GM19328 (cell line): ENCODE measurements around the gene PARP14.
"Not testable (repeated sequence)": the region's sequence is repeated elsewhere in the genome, so short reads cannot be mapped to it uniquely, and the experiment has no call there.

Source experiments
- ATAC-seq: cut with Tn5 transposase; IDR thresholded peaks from one replicate; pipeline ENCODE4 v1.9.1; 2021; ENCODE audit warnings: mild to moderate bottlenecking, moderate library complexity; ENCODE audit not compliant: unreplicated experiment

The PARP14 gene

DNA sequence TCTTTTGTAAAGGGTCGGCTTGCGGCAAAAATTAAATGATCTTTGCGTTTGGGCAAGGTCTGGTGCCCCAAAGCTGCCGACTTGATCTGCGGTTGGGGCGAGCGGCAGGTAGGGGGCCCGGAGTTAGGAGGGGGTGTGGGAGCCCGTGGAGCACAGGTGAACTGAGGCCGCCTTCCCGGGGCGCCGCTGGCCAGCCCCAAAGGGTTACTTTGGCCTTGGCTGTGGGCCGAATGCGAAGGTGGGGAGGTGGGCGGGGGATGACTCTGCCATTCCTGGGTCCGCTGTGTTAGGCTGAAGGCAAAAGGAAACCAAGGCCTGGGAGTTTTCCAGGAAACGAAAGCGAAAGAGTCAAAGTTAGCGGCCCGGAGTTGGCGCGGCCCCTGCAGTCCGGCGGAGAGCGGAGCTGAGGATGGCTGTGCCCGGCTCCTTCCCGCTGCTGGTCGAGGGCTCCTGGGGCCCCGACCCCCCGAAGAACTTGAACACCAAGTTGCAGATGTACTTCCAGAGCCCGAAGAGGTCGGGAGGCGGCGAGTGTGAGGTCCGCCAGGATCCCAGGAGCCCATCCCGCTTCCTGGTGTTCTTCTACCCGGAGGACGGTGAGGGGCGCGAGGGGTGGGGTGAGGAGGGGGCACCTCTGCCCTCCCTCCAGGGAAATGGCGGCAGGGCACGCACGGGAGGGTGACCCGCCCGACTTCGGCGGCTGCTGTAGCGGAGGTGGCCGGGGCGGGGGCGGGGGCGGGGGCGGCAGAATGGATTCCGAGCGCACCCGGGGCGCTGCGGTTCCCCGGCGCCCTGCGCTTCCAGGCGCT, at the start of gene PARP14:
Gene PARP14 (plus strand): TSS at position 365 of the 809 bp plus-strand sequence. CDS start 45 bp downstream, at position 410.
- no peak for ATAC-seq

GRCh38 chr3:122635789-122636188, 44.9 kb upstream of the PARP14 start:
- ATAC-seq: no peak

GRCh38 chr3:122636697-122637096, 43.9 kb upstream of the PARP14 start:
- no peak for ATAC-seq

- no peak for ATAC-seq
These were observed 40.1 kb upstream of the PARP14 start for GRCh38 chr3:122640437-122640999.

GRCh38 chr3:122642935-122643334, 37.7 kb upstream of the PARP14 start:
- peak; percentile 82 for ATAC-seq

DNA sequence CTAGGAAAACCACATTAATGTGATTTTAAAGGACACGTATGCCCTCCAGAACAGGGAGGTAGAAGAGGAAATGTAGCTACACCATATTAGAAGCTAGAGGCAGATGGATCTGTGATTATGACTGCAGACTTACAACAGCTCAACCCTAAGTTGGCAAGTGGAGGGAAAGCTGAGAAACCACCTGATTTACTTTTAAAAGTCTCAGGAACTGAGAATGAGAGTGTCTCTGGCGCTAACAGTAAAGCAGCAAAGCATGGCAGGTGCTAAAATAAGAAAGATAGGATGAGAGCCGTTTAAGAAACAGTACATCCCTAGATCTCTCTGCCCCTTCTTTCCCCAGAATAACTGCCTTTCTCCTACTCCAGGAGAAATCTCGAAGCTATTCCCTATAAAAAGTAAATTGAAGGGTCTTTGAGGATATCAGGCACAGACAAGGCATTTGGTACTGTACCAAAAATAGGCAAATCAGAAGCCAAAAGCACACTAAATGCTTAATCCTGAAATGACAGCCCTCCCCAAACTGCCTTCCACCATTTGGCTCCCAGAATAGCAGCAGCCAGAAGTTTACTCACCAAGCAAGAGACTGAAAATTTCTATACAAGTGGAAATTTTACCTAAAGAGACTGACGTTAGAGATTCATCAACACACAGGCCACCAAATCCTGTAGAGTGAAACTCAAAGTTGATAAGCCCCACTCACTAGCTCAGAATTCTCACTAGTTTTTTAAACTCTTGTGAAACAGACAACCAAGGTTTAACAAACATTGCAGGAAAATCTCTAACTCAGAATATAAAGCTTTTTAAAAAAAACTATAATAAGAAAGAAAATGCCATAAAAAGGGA, 34.3 kb upstream of the PARP14 start:
- no peak for ATAC-seq

- ATAC-seq: not testable (repeated sequence)
These were observed 29.3 kb upstream of the PARP14 start for GRCh38 chr3:122651233-122651907.

GRCh38 chr3:122651962-122652361, 28.7 kb upstream of the PARP14 start:
- ATAC-seq: not testable (repeated sequence)

DNA sequence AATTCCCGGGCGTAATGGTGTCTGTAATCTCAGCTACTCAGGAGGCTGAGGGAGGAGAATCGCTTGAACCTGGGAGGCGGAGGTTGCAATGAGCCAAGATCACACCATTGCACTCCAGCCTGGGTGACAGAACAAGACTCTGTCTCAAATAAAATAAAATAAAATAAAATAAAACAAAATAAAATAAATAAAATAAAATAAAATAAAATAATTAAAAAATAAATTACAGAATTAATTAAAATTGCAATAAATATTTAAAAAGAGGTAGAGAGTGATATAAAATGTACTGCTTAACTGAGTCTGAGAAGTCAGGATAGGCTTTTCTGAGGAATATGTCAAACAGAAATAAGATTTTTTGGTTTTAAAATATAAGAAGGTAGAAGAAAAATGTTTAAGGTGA, 22.3 kb upstream of the PARP14 start:
- ATAC-seq: not testable (repeated sequence)

DNA sequence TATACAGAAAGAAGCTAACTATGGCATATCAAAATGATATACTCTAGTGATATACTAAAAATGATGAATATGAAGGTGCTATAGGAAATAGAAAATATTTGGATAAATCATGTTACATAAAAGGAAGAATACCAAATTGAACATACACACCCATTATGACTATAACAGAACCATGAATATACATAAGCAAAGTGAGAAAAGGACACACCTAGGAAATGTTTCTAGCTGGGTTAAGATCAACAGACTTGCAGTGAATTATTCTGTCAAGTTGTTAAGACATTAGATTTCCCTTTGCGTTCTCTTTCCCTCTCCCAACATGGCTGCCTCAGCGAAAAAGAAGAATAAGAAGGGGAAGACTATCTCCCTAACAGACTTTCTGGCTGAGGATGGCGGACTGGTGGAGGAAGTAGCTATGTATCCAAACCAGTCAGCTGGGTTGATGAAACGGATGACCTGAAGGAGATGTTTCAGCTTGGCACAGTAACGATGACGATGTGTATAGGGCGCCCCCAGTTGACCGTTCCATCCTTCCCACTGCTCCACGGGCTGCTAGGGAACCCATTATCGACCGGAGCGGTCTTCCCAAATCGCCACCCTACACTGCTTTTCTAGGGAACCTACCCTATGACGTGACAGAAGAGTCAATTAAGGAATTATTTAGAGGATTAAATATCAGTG, 20.2 kb upstream of the PARP14 start:
- no peak for ATAC-seq

GRCh38 chr3:122661633-122662032, 19.0 kb upstream of the PARP14 start:
- ATAC-seq: no peak

DNA sequence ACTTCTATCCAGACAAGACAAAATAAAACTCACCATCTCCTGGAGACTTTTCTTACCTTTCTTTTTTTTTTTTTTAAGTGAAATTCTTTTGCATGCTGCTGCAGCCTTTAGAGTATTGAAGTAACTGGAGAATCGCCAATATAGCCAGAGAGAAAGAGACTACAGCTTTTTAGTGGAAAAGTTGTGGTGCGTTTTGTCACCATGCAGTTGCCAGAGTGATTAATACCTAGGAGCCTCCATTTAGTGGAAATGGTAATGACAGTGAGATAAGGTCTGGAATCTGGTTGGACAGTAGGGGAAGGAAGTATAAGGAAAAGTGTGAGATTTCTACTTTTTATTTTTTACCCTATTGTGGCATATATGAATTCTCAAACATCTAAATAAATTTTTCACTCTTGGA, 18.1 kb upstream of the PARP14 start:
- no peak for ATAC-seq

GRCh38 chr3:122665226-122665786, 15.3 kb upstream of the PARP14 start:
- ATAC-seq: no peak

DNA sequence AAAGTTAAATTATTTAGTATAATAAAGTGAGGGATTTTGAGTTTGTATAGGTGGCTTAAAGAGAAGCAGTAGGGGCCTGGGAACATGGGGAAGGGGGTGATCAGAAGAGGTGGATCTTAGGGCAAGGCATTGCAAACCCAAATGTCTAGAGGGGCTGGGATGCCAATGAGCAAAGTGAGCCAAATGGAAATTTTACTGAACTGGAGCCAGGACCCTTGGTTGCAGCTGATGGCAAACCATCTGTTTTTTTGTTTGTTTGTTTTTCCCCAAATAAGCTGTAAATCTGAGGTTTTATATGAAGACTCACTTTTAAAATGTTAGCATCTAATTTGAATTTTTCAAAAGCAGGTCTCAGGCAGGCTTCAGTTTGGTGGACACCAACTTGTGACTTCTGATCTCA, 14.8 kb upstream of the PARP14 start:
- no peak for ATAC-seq

DNA sequence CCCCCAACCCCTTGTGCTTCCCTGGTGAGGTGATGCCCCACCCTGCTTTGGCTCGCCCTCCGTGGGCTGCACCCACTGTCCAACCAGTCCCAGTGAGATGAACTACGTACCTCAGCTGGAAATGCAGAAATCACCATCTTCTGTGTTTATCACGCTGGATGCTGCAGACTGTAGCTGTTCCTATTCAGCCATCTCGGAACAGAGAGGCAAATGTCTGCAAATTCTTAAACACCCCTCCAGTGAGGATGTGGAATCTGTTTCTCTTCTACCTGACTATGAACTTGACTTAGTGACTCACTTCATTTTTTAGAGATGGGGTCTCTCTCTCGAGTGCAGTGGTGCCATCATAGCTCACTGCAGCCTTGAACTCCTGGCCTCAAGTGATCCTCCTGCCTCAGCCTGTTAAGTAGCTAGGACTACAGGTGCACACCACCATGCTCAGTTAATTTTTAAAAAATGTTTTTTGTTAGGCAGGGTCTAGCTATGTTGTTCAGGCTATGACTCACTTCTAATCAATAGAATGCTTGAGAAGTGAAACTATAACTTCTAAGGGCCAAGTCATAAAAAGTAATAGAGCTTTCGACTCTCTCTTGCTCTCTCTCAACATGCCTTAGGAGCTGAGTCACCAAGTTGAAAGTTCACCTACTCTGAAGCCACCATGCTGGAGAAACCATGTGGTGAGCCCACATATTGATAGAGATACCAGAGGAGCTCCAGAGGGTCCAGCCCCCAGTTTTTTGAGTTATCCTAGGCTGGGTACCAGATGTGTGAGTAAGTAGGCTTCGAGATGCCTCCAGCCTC, 11.5 kb upstream of the PARP14 start:
- no peak for ATAC-seq

- no peak for ATAC-seq
These were observed 9.1 kb upstream of the PARP14 start for GRCh38 chr3:122671553-122671952.

DNA sequence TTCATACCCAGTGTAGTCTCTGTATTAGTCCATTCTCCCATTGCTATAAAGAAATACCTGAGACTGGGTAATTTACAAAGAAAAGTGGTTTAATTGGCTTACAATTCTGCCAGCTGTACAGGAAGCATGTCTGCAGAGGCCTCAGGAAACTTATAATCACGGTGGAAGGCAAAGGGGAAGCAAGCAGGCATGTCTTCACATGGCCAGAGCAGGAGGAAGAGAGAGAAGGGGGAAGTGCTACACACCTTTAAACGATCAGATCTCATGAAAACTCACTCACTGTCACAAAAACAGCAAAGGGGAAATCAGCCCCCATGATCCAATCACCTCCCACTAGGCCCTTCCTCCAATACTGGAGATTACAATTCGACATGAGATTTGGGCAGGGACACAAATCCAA, 6.3 kb upstream of the PARP14 start:
- ATAC-seq: no peak

- no peak for ATAC-seq
These were observed 3.9 kb upstream of the PARP14 start for GRCh38 chr3:122676759-122677158.

- no peak for ATAC-seq
These were observed 3.4 kb upstream of the PARP14 start for GRCh38 chr3:122677216-122677615.
